IMR-90 (cell line): ENCODE results near the gene S100A5. TPM values are rescaled to one million over a fixed set of nuclear protein-coding genes. Genes with fewer than 3 reads are reported as not detected.

ENCODE experiments used
- ATAC-seq: fragments of 200-7000 bp; cut with Tn5 transposase; 2 replicates; pipeline ENCODE4 v1.9.1; 2020; ENCODE audit warnings: low read depth, mild to moderate bottlenecking, moderate library complexity
- BruUV-seq: library from RNA; stranded (reverse); fragments of 400-500 nt; replicated peaks from 2 replicates; lab custom pipeline; 2021; lab: Mats Ljungman, UMichigan
- CTCF ChIA-PET: fragments of 300-600 bp; formaldehyde crosslinking; extraction: SDS; loops from one replicate; lab custom pipeline; 2021; ENCODE audit warnings: antibody characterized with exemption; lab: Yijun Ruan, JAX
- POLR2A ChIA-PET: fragments of 300-600 bp; sonication (Branson Sonifier 250); formaldehyde crosslinking; loops from one replicate; lab custom pipeline; 2022; ENCODE audit warnings: antibody characterized with exemption; ENCODE audit not compliant: unreplicated experiment; lab: Charles Lee
- DNase-seq: peaks from one replicate; pipeline ENCODE4 v3.0.0; 2013
- H2AFZ ChIP-seq: replicated peaks from 2 replicates; pipeline ENCODE3; 2013; ENCODE audit warnings: low read length, mild to moderate bottlenecking; ENCODE audit not compliant: poor library complexity
- H2AK5ac ChIP-seq: 2 replicates; pipeline ENCODE4 v1.6.1; 2013; ENCODE audit warnings: low read depth, low read length, inconsistent platforms
- H2AK9ac ChIP-seq: replicated peaks from 2 replicates; pipeline ENCODE3; 2013; ENCODE audit warnings: mild to moderate bottlenecking, low read depth, low read length, moderate library complexity; ENCODE audit not compliant: poor library complexity
- H2BK120ac ChIP-seq: 2 replicates; pipeline ENCODE4 v1.6.1; 2013; ENCODE audit warnings: low read depth, low read length, inconsistent platforms
- H2BK15ac ChIP-seq: 3 replicates; pipeline ENCODE4 v1.6.1; 2013; ENCODE audit warnings: low read depth, low read length, inconsistent platforms
- H2BK20ac ChIP-seq: 2 replicates; pipeline ENCODE4 v1.6.1; 2013; ENCODE audit warnings: low read depth, mild to moderate bottlenecking, inconsistent platforms, low read length, moderate library complexity
- H2BK5ac ChIP-seq: 2 replicates; pipeline ENCODE4 v1.6.1; 2013; ENCODE audit warnings: mild to moderate bottlenecking, low read depth, low read length, inconsistent platforms; ENCODE audit not compliant: poor library complexity, severe bottlenecking
- H3K14ac ChIP-seq: replicated peaks from 2 replicates; pipeline ENCODE4 v1.6.1; 2013; ENCODE audit warnings: low read depth, low read length, inconsistent platforms
- H3K18ac ChIP-seq: 2 replicates; pipeline ENCODE4 v1.6.1; 2013; ENCODE audit warnings: low read depth, low read length, control low read depth
- H3K23ac ChIP-seq: 2 replicates; pipeline ENCODE4 v1.6.1; 2013; ENCODE audit warnings: low read depth, low read length, inconsistent platforms
- H3K27ac ChIP-seq: 2 replicates; pipeline ENCODE4 v1.5.1; 2013; ENCODE audit warnings: mild to moderate bottlenecking, control low read depth, low read length; ENCODE audit not compliant: insufficient read depth
- H3K27me3 ChIP-seq: 2 replicates; pipeline ENCODE4 v1.6.1; 2013; ENCODE audit warnings: low read length; ENCODE audit not compliant: control insufficient read depth, insufficient read depth
- H3K36me3 ChIP-seq: 2 replicates; pipeline ENCODE4 v1.6.1; 2013; ENCODE audit warnings: low read length, mixed read lengths; ENCODE audit not compliant: control insufficient read depth, insufficient read depth
- H3K4ac ChIP-seq: 2 replicates; pipeline ENCODE4 v1.6.1; 2013; ENCODE audit warnings: low read depth, low read length, inconsistent platforms
- H3K4me1 ChIP-seq: 2 replicates; pipeline ENCODE4 v1.6.1; 2013; ENCODE audit warnings: low read length, mixed read lengths; ENCODE audit not compliant: control insufficient read depth, insufficient read depth
- H3K4me2 ChIP-seq: 2 replicates; pipeline ENCODE4 v1.6.1; 2013; ENCODE audit warnings: low read depth, mild to moderate bottlenecking, control low read depth, low read length, moderate library complexity
- H3K4me3 ChIP-seq: 2 replicates; pipeline ENCODE4 v1.5.1; 2013; ENCODE audit warnings: low read depth, mild to moderate bottlenecking, control low read depth, low read length, moderate library complexity; ENCODE audit not compliant: insufficient read depth
- H3K56ac ChIP-seq: 2 replicates; pipeline ENCODE4 v1.6.1; 2013; ENCODE audit warnings: low read length, inconsistent platforms; ENCODE audit not compliant: insufficient read depth; ENCODE audit errors: extremely low read depth
- H3K79me1 ChIP-seq, 2 experiments: 2 replicates each; pipeline ENCODE4 v1.6.1; 2013; ENCODE audit warnings: low read length in 2 of 2, inconsistent platforms in 1 of 2, low read depth in 1 of 2
- H3K9ac ChIP-seq: 2 replicates; pipeline ENCODE4 v1.6.1; 2013; ENCODE audit warnings: low read depth, low read length, control low read depth
- H3K9me1 ChIP-seq: 2 replicates; pipeline ENCODE4 v1.6.1; 2013; ENCODE audit warnings: low read length, inconsistent platforms; ENCODE audit not compliant: insufficient read depth
- H3K9me3 ChIP-seq: 2 replicates; pipeline ENCODE4 v1.6.1; 2013; ENCODE audit warnings: low read length; ENCODE audit not compliant: control insufficient read depth, insufficient read depth
- H4K20me1 ChIP-seq: 2 replicates; pipeline ENCODE4 v1.6.1; 2013; ENCODE audit warnings: low read length, inconsistent platforms; ENCODE audit not compliant: insufficient read depth
- H4K5ac ChIP-seq: 2 replicates; pipeline ENCODE4 v1.6.1; 2013; ENCODE audit warnings: mild to moderate bottlenecking, low read depth, low read length, control low read depth
- H4K8ac ChIP-seq, 2 experiments: 2 replicates each; pipeline ENCODE4 v1.6.1; 2013; ENCODE audit warnings: low read depth in 2 of 2, low read length in 2 of 2, control low read depth in 1 of 2, inconsistent platforms in 1 of 2
- H4K91ac ChIP-seq: 2 replicates; pipeline ENCODE4 v1.6.1; 2013; ENCODE audit warnings: low read depth, low read length, inconsistent platforms; ENCODE audit not compliant: insufficient read depth
- BHLHE40 ChIP-seq: fragments of 150-350 bp; IDR thresholded peaks from 2 replicates; pipeline ENCODE4 v1.6.1; 2016; ENCODE audit warnings: mild to moderate bottlenecking, low read depth, low read length
- CEBPB ChIP-seq: IDR thresholded peaks from 2 replicates; pipeline ENCODE4 v1.6.1; 2012; ENCODE audit warnings: low read depth, low read length, improper control_type of control experiment
- FOS ChIP-seq: fragments of 150-350 bp; IDR thresholded peaks from 2 replicates; pipeline ENCODE4 v1.6.1; 2016; ENCODE audit warnings: low read depth, low read length
- MAZ ChIP-seq: IDR thresholded peaks from 2 replicates; pipeline ENCODE4 v1.6.1; 2012; ENCODE audit warnings: low read depth, mild to moderate bottlenecking, low read length, improper control_type of control experiment, moderate library complexity, borderline replicate concordance
- MXI1 ChIP-seq: IDR thresholded peaks from 2 replicates; pipeline ENCODE4 v1.6.1; 2012; ENCODE audit warnings: low read depth, mild to moderate bottlenecking, low read length, moderate library complexity, borderline replicate concordance
- NFE2L2 ChIP-seq: fragments of 150-350 bp; IDR thresholded peaks from 2 replicates; pipeline ENCODE4 v1.6.1; 2016; ENCODE audit warnings: low read depth, mild to moderate bottlenecking, low read length
- RCOR1 ChIP-seq: IDR thresholded peaks from 2 replicates; pipeline ENCODE4 v1.6.1; 2012; ENCODE audit warnings: mild to moderate bottlenecking, low read length, improper control_type of control experiment; ENCODE audit not compliant: insufficient replicate concordance
- WGBS, 2 experiments: methylation state at CpG; one replicate each; pipeline versions ENCODE4 v1.1.5 to v1.1.7; 2013; ENCODE audit warnings: missing lambda C conversion rate in 2 of 2; ENCODE audit not compliant: insufficient read length in 1 of 2; ENCODE audit errors: extremely low coverage in 2 of 2; 5-methylcytosine and 5-hydroxymethylcytosine counted together
- dilution Hi-C: fragments of 300-500 bp; cut with HindIII; formaldehyde crosslinking; loops from one replicate; pipeline ENCODE4 v1.14.3; 2018; ENCODE audit warnings: low sequenced_read_pairs; ENCODE audit not compliant: unreplicated experiment
- in situ Hi-C: fragments of 300-500 bp; cut with MboI; formaldehyde crosslinking; loops from 3 replicates; pipeline ENCODE4 v1.14.3; 2019; ENCODE audit warnings: low sequenced_read_pairs, inconsistent platforms, mixed read lengths
- intact Hi-C: fragments of 100-400 bp; cut with micrococcal nuclease; formaldehyde crosslinking; loops from 2 replicates; pipeline ENCODE4 v1.10.0; 2022
- polyA plus RNA-seq, 3 experiments: library from polyadenylated mRNA; depleted of rRNA; stranded (reverse); fragments of >200 nt; gene quantifications; 2 replicates each; pipeline ENCODE4 v1.2.3, GENCODE V29; 2012; ENCODE audit warnings: low replicate concordance in 1 of 3
- total RNA-seq: library from RNA; depleted of rRNA; stranded (reverse); fragments of >200 nt; gene quantifications from 2 replicates; pipeline ENCODE4 v1.2.3, GENCODE V29; 2012
- TF ChIP-seq, protein P1 (sequence below): fragments of 150-350 bp; IDR thresholded peaks from 2 replicates; pipeline ENCODE4 v1.6.1; 2016; ENCODE audit warnings: low read depth, mild to moderate bottlenecking, low read length, moderate library complexity, borderline replicate concordance
- TF ChIP-seq, protein P2 (sequence below): fragments of 150-350 bp; IDR thresholded peaks from 2 replicates; pipeline ENCODE4 v1.6.1; 2017; ENCODE audit warnings: mild to moderate bottlenecking, antibody characterized with exemption, low read length, low read depth

Gene S100A5
- total and polyA plus RNA-seq, 2 of the 4 experiments (the other 2 are of a cell fraction), result 0.27 TPM; not detected in 1

DNA sequence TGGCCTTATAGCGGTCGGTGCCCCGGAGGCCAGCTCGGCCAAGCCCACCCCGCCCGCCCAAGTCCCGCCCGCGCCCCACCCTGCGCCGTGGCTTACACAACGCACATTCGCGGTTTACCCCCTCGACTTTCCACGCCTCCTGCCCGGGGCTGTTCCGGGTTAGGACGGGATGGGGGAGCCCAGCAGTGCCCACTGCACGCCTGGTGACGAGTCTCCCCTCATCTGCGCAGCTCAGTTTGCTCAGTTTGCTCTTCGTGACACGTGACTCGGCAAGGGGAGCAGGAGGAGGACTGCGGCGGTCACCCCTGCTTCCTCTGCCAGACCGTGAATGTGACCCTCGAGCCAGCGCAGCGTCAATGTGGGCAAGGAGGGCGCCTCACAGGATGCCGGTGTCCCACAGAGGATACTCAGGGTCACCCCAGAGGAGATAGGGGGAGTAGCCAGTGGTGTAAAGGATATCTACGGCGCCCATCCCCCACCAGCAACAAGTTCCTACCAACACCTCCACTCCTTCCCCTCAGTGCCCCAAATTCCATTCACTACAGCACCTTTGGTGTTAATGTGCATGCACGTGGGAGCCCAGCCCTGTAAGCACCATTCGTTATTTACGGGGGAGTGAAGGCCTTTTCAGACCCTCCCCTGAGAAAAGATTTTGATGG lies 4.6 kb downstream of the S100A5 start:
- peak overlapping the region; percentile 82 for H3K4me3 ChIP-seq
- ChIA-PET CTCF (interaction anchor here (0.8 to 1.5 kb wide), 2 partner anchors 25 to 32 kb away, joined by 4 to 5 read pairs; no protein-coding TSS in a partner anchor), POLR2A (interaction anchor here (0.7 to 3.9 kb wide), 8 partner anchors 9 to 91 kb away, joined by 3 to 34 read pairs (median 8); partner anchors contain the start of genes S100A13, S100A2, S100A3 and S100A4)
- peak overlapping the region; percentile 62 for H3K18ac ChIP-seq
- peaks cover 36% of the 10 kb centered on the region for H3K4me1 ChIP-seq
- peaks cover 18% of the 10 kb centered on the region for H4K20me1 ChIP-seq
- BruUV-seq, result no TSS peak
- H3K27ac ChIP-seq, result peak overlapping the region; percentile 91
- H3K23ac ChIP-seq, result peak overlapping the region; percentile 91
- peak; percentile 76 for ATAC-seq
- H3K36me3 ChIP-seq, result peaks cover 11% of the 10 kb centered on the region
- peak overlapping the region; percentile 98 for H4K91ac ChIP-seq
- TF ChIP-seq, protein P1, sequence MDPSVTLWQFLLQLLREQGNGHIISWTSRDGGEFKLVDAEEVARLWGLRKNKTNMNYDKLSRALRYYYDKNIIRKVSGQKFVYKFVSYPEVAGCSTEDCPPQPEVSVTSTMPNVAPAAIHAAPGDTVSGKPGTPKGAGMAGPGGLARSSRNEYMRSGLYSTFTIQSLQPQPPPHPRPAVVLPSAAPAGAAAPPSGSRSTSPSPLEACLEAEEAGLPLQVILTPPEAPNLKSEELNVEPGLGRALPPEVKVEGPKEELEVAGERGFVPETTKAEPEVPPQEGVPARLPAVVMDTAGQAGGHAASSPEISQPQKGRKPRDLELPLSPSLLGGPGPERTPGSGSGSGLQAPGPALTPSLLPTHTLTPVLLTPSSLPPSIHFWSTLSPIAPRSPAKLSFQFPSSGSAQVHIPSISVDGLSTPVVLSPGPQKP, result no peak
- TF ChIP-seq RCOR1, result no peak
- peak; percentile 56 for TF ChIP-seq CEBPB
- TF ChIP-seq NFE2L2, result peak; percentile 15; the same call in 1 of the 2 replicates
- TF ChIP-seq, protein P2, sequence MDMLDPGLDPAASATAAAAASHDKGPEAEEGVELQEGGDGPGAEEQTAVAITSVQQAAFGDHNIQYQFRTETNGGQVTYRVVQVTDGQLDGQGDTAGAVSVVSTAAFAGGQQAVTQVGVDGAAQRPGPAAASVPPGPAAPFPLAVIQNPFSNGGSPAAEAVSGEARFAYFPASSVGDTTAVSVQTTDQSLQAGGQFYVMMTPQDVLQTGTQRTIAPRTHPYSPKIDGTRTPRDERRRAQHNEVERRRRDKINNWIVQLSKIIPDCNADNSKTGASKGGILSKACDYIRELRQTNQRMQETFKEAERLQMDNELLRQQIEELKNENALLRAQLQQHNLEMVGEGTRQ, result peak; percentile 91
- TF ChIP-seq FOS, result 0 out of 2 replicates have a peak, but pooled peaks have one; percentile 6
- TF ChIP-seq BHLHE40, result peak; percentile 84
- 0 out of 2 replicates have a peak, but pooled peaks have one; percentile 20 for TF ChIP-seq MXI1
- peak; percentile 82; the same call in 1 of the 2 replicates for TF ChIP-seq MAZ
- peak overlapping the region; percentile 45 for H4K5ac ChIP-seq
- peak overlapping the region; percentile 100 for H2AK9ac ChIP-seq
- peak overlapping the region; percentile 97 for H3K9ac ChIP-seq
- in situ Hi-C loops (loop anchor here (25.0 kb wide), 1 partner anchor 426 kb away; the partner anchor contains the start of genes CREB3L4, CRTC2 and SLC39A1), dilution Hi-C loops (no loop called here), intact Hi-C loops (no loop called here)
- peaks cover 35% of the 10 kb centered on the region for H3K9me1 ChIP-seq
- H3K27me3 ChIP-seq, result no peaks in the 10 kb centered on the region
- H3K4ac ChIP-seq, result peak overlapping the region; percentile 99
- no peaks in the 10 kb centered on the region for H3K9me3 ChIP-seq
- H2BK5ac ChIP-seq, result peak overlapping the region; percentile 96
- H2AK5ac ChIP-seq, result peak overlapping the region; percentile 99
- peak overlapping the region; percentile 57 for H2BK15ac ChIP-seq
- DNase-seq, result peak; percentile 89
- peak overlapping the region; percentile 82 for H2BK20ac ChIP-seq
- peak overlapping the region; percentile 89 for H3K56ac ChIP-seq
- 0% methylated on average over 13 of the region's 38 CpGs; no CpG with 5 or more reads in 1 of the 2 experiments for WGBS, 2 experiments
- H2BK120ac ChIP-seq, result peak overlapping the region; percentile 91
- peak overlapping the region; percentile 99 for H3K14ac ChIP-seq
- peak overlapping the region; percentile 76 to 99 for H4K8ac ChIP-seq
- H2AFZ ChIP-seq, result peak overlapping the region; percentile 96
- H3K79me1 ChIP-seq, result peaks cover 5 to 67% of the 10 kb centered on the region in 2 experiments; a peak in 3 of 4 replicates
- peak overlapping the region; percentile 90 for H3K4me2 ChIP-seq
